H9 (cell line): ENCODE measurements around the gene WDR70. TPM values are rescaled to one million over a fixed set of nuclear protein-coding genes. Genes with fewer than 3 reads are reported as not detected.

Experiments used
- DNase-seq: peaks from one replicate; pipeline ENCODE4 v3.0.0-alpha.2; 2017
- H2AFZ ChIP-seq: one replicate; pipeline ENCODE4 v1.6.1; 2013; ENCODE audit warnings: mild to moderate bottlenecking, low read length, control low read depth, moderate library complexity
- H2AK5ac ChIP-seq: 2 replicates; pipeline ENCODE4 v1.6.1; 2013; ENCODE audit warnings: low read length, control low read depth, mixed read lengths; ENCODE audit not compliant: insufficient read length
- H2BK120ac ChIP-seq: one replicate; pipeline ENCODE4 v1.6.1; 2013; ENCODE audit warnings: low read depth, mild to moderate bottlenecking, low read length, control low read depth, inconsistent platforms; ENCODE audit not compliant: poor library complexity, severe bottlenecking
- H2BK12ac ChIP-seq: 2 replicates; pipeline ENCODE4 v1.6.1; 2013; ENCODE audit warnings: low read length, control low read depth, mixed read lengths, low read depth; ENCODE audit not compliant: insufficient read length
- H2BK15ac ChIP-seq: 2 replicates; pipeline ENCODE4 v1.6.1; 2013; ENCODE audit warnings: low read depth, low read length, control low read depth
- H2BK20ac ChIP-seq: one replicate; pipeline ENCODE4 v1.6.1; 2013; ENCODE audit warnings: low read depth, mild to moderate bottlenecking, low read length, control low read depth, inconsistent platforms; ENCODE audit not compliant: poor library complexity, severe bottlenecking
- H2BK5ac ChIP-seq: 2 replicates; pipeline ENCODE4 v1.6.1; 2013; ENCODE audit warnings: low read length, control low read depth, mixed read lengths; ENCODE audit not compliant: insufficient read length
- H3K14ac ChIP-seq: 2 replicates; pipeline ENCODE4 v1.6.1; 2013; ENCODE audit warnings: low read length, control low read depth; ENCODE audit not compliant: insufficient read depth
- H3K18ac ChIP-seq: 2 replicates; pipeline ENCODE4 v1.6.1; 2013; ENCODE audit warnings: low read depth, mild to moderate bottlenecking, mixed read lengths, low read length, control low read depth; ENCODE audit not compliant: insufficient read length
- H3K23ac ChIP-seq: 2 replicates; pipeline ENCODE4 v1.6.1; 2013; ENCODE audit warnings: low read length, control low read depth, mixed read lengths, low read depth; ENCODE audit not compliant: insufficient read length
- H3K23me2 ChIP-seq: 2 replicates; pipeline ENCODE4 v1.6.1; 2013; ENCODE audit warnings: low read depth, mild to moderate bottlenecking, mixed read lengths, low read length, control low read depth; ENCODE audit not compliant: insufficient read length, poor library complexity, severe bottlenecking
- H3K27ac ChIP-seq: 2 replicates; pipeline ENCODE4 v1.5.1; 2013; ENCODE audit warnings: low read length, control low read depth, mixed read lengths, low read depth; ENCODE audit not compliant: insufficient read length
- H3K27me3 ChIP-seq: 2 replicates; pipeline ENCODE4 v1.6.1; 2013; ENCODE audit warnings: low read length, control low read depth, inconsistent platforms; ENCODE audit not compliant: insufficient read depth
- H3K4ac ChIP-seq: 2 replicates; pipeline ENCODE4 v1.6.1; 2013; ENCODE audit warnings: low read depth, mild to moderate bottlenecking, control low read depth, inconsistent platforms, low read length, moderate library complexity
- H3K4me1 ChIP-seq: 2 replicates; pipeline ENCODE4 v1.6.1; 2013; ENCODE audit warnings: low read length, control low read depth, inconsistent platforms; ENCODE audit not compliant: insufficient read depth
- H3K4me2 ChIP-seq: 2 replicates; pipeline ENCODE4 v1.6.1; 2013; ENCODE audit warnings: low read length, control low read depth, mixed read lengths; ENCODE audit not compliant: insufficient read length, insufficient read depth
- H3K56ac ChIP-seq: 2 replicates; pipeline ENCODE4 v1.6.1; 2013; ENCODE audit warnings: low read depth, mild to moderate bottlenecking, mixed read lengths, low read length, control low read depth; ENCODE audit not compliant: insufficient read length
- H3K79me1 ChIP-seq: 2 replicates; pipeline ENCODE4 v1.6.1; 2013; ENCODE audit warnings: low read depth, mild to moderate bottlenecking, moderate library complexity, low read length, control low read depth, inconsistent platforms; ENCODE audit not compliant: insufficient read depth, poor library complexity, severe bottlenecking
- H3K79me2 ChIP-seq: 2 replicates; pipeline ENCODE4 v1.6.1; 2013; ENCODE audit warnings: low read length, control low read depth, inconsistent platforms; ENCODE audit not compliant: insufficient read depth
- H3K9ac ChIP-seq: 2 replicates; pipeline ENCODE4 v1.6.1; 2013; ENCODE audit warnings: low read length, control low read depth, mixed read lengths; ENCODE audit not compliant: insufficient read length; ENCODE audit errors: extremely low read depth
- H3K9me3 ChIP-seq: one replicate; pipeline ENCODE4 v1.6.1; 2013; ENCODE audit warnings: low read depth, low read length, inconsistent platforms; ENCODE audit not compliant: control insufficient read depth
- H3T11ph ChIP-seq: one replicate; pipeline ENCODE4 v1.6.1; 2013; ENCODE audit warnings: mild to moderate bottlenecking, low read length, control low read depth, inconsistent platforms
- H4K20me1 ChIP-seq: one replicate; pipeline ENCODE4 v1.6.1; 2013; ENCODE audit not compliant: control insufficient read depth, insufficient read length, insufficient read depth
- H4K5ac ChIP-seq: 2 replicates; pipeline ENCODE4 v1.6.1; 2013; ENCODE audit warnings: low read depth, mild to moderate bottlenecking, mixed read lengths, low read length, control low read depth; ENCODE audit not compliant: insufficient read length
- H4K8ac ChIP-seq: replicated peaks from 2 replicates; pipeline ENCODE4 v1.6.1; 2013; ENCODE audit warnings: low read length, control low read depth, mixed read lengths, low read depth; ENCODE audit not compliant: insufficient read length
- H4K91ac ChIP-seq: 2 replicates; pipeline ENCODE4 v1.6.1; 2013; ENCODE audit warnings: low read depth, mild to moderate bottlenecking, moderate library complexity, mixed read lengths, low read length, control low read depth; ENCODE audit not compliant: insufficient read length
- H3K27ac Mint-ChIP-seq, 3 experiments: 2 replicates in 2 of 3; 3 replicates in 1 of 3; pipeline ENCODE4 v1.8.0; 2020 to 2021; ENCODE audit warnings: mixed read lengths in 3 of 3, mild to moderate bottlenecking in 1 of 3, moderate library complexity in 1 of 3
- H3K27me3 Mint-ChIP-seq: 2 replicates; pipeline ENCODE4 v1.8.0; 2021; ENCODE audit warnings: low read depth, mild to moderate bottlenecking, moderate library complexity, mixed read lengths
- H3K36me3 Mint-ChIP-seq, 3 experiments: 2 replicates in 2 of 3; 3 replicates in 1 of 3; pipeline ENCODE4 v1.8.0; 2020 to 2021; ENCODE audit warnings: low read depth in 3 of 3, mixed read lengths in 3 of 3; ENCODE audit not compliant: insufficient read depth in 1 of 3
- H3K4me1 Mint-ChIP-seq, 2 experiments: 2 replicates each; pipeline ENCODE4 v1.8.0; 2020; ENCODE audit warnings: mixed read lengths in 2 of 2
- H3K4me3 Mint-ChIP-seq, 2 experiments: 2 replicates in 1 of 2; 3 replicates in 1 of 2; pipeline ENCODE4 v1.8.0; 2020 to 2021; ENCODE audit warnings: mild to moderate bottlenecking in 2 of 2, mixed read lengths in 2 of 2, moderate library complexity in 1 of 2
- H3K9me3 Mint-ChIP-seq, 2 experiments: 2 replicates in 1 of 2; 3 replicates in 1 of 2; pipeline ENCODE4 v1.8.0; 2020; ENCODE audit warnings: mild to moderate bottlenecking in 2 of 2, mixed read lengths in 2 of 2, moderate library complexity in 1 of 2
- CTCF ChIP-seq: fragments of 200-600 bp; sonication (generic); conservative IDR thresholded peaks from 3 replicates; pipeline ENCODE4 v1.8.0; 2021; ENCODE audit warnings: antibody characterized with exemption, mild to moderate bottlenecking
- WGBS: extraction: QIAGEN DNeasy Blood & Tissue Kit; methylation state at CpG from one replicate; pipeline ENCODE4 v1.1.7; 2013; ENCODE audit warnings: missing lambda C conversion rate, low lambda C conversion rate, mixed read lengths; ENCODE audit not compliant: insufficient read length; ENCODE audit errors: extremely low coverage; 5-methylcytosine and 5-hydroxymethylcytosine counted together
- total RNA-seq: library from RNA; stranded (reverse); gene quantifications from 2 replicates; pipeline ENCODE4 v1.2.1, GENCODE V29; 2021

The WDR70 gene
- total RNA-seq, 1 experiment from 2014 or later, result 38.1 TPM

GRCh38 chr5:37575541-37576489 lies 196.7 kb downstream of the WDR70 start:
- Mint-ChIP-seq H3K27ac (no peak overlapping the region), H3K27me3 (no peaks in the 10 kb centered on the region)

More at GRCh38 chr5:37575541-37576489, 196.7 kb downstream of the WDR70 start:
- Histone ChIP-seq H4K91ac (no peak overlapping the region), H4K20me1 (no peaks in the 10 kb centered on the region), H3K4ac (no peak overlapping the region), H3K27ac (no peak overlapping the region), H2AFZ (no peak overlapping the region), H3K4me2 (no peak overlapping the region), H3K56ac (no peak overlapping the region), H2AK5ac (no peak overlapping the region), H2BK5ac (no peak overlapping the region), H2BK12ac (no peak overlapping the region), H3K27me3 (no peaks in the 10 kb centered on the region), H3K79me1 (no peaks in the 10 kb centered on the region), H3K23me2 (no peaks in the 10 kb centered on the region), H3K18ac (no peak overlapping the region), H3K14ac (no peak overlapping the region), H2BK15ac (no peak overlapping the region), H3K4me1 (no peaks in the 10 kb centered on the region), H2BK120ac (no peak overlapping the region), H4K8ac (no peak overlapping the region), H3K9ac (no peak overlapping the region), H3K23ac (no peak overlapping the region), H4K5ac (no peak overlapping the region), H3T11ph (no peak overlapping the region), H3K79me2 (no peaks in the 10 kb centered on the region), H2BK20ac (no peak overlapping the region), H3K9me3 (no peaks in the 10 kb centered on the region)
- 100% methylated on average over 1 of the region's 8 CpGs for WGBS
- Mint-ChIP-seq H3K9me3 (no peaks in the 10 kb centered on the region), H3K36me3 (no peaks in the 10 kb centered on the region; a peak in 1 of 7 replicates), H3K4me3 (no peak overlapping the region), H3K4me1 (peaks cover 10 to 13% of the 10 kb centered on the region in 2 experiments; a peak in 3 of 4 replicates)
- DNase-seq, result no peak
- TF ChIP-seq CTCF, result no peak
